Stimulated activated CD4-positive, alpha-beta T cell treated with anti-CD3 and anti-CD28 coated beads, Interleukin-2, amount 100 ng/mL, for 24 hours (primary cell): ENCODE data around the gene C3.
"Not testable (repeated sequence)": the region's sequence is repeated elsewhere in the genome, so short reads cannot be mapped to it uniquely, and the experiment has no call there.

Source experiments
- DNase-seq, 2 donors: peaks; one replicate each; pipeline ENCODE4 v3.0.0-alpha.2; 2020

C3 gene

DNA sequence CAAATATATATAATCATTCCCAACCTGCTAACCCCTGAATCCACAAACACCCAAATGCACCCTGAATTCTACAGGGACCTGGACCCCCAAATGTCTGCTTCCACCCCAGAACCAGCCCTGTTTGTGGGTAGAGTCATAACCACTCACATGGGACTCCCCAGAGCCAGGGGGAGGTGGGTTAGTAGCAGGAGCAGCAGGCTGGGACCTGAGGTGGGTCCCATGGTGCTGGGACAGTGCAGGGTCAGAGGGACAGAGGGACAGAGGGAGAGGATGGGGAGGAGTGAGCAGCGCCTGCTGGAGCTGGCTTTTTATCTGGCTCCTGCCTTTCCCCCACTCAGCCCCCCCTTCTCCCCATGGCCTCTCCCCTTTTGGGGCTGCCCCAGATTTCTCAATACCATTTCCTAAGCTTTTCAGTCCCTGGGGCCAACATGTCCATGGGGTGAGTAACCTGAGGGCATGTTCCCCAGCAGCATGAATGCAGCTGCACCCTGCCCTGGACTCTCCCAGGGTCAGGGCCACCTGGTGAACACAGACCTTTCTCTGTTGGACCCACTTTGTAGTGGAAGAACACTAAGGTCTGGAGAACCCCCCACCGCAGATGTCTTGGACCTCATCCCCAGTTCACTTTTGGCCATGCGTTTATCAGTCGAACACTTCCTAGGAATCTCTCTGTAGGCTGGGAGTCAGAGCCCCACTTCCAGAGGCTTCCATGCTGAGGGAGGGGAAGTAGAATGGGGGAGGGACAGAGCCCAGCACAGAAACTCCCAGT is at the start of gene C3:
C3 (minus strand) TSS at position 282 of the 769 bp plus-strand sequence; CDS start at position 221, 61 bp downstream.
- DNase-seq: no peak

DNA sequence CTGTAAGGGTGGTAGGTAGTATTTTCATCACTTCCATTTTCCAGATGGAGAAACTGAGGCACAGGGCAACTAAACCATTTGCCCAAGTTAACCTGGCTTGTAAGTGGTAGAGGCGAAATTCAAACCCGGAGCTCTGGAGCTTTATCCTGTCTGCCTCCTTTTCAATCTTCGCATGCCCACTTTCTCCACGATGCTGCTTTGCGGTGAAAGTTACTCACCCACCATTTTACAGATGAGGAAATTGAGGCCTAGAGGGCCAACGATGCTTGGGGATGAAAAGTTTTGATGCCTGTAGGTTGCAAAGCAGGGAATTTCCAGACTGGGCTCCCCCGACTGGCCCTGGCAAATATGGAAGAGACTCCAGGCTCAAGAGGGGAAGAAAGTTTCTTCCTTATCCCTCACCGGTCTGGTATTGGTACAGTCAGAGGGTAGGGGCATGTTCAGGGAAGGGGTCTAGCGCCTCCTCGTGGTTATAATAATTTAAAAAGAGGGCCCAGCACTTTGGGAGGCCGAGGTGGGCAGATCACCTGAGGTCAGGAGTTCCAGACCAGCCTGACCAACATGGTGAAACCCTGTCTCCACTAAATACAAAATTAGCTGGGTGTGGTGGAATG is 48.7 kb upstream of the C3 start:
- no peak for DNase-seq

DNA sequence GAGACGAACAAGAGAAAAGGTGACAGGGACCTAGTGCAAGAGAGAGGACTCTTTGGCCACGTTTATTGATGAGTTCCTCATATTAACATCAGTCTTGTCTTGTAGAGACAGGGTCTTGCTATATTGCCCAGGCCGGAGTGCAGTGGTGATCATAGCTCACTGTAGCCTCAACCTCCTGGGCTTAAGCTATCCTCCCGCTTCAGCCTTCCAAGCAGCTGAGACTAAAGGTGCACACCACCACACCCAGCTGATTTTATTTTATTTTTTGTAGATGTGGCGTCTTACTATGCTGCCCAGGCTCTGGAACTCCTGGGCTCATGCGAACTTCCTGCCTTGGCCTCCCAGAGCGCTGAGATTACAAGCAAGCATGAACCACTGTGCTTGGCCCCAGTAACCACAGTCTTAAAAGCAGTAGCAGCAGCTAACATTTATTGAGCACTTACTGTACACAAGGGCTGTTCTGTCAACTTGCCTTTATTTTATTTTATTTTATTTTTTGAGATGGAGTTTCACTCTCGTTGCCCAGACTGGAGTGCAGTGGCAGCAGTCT is 47.9 kb upstream of the C3 start:
- DNase-seq: no peak

DNA sequence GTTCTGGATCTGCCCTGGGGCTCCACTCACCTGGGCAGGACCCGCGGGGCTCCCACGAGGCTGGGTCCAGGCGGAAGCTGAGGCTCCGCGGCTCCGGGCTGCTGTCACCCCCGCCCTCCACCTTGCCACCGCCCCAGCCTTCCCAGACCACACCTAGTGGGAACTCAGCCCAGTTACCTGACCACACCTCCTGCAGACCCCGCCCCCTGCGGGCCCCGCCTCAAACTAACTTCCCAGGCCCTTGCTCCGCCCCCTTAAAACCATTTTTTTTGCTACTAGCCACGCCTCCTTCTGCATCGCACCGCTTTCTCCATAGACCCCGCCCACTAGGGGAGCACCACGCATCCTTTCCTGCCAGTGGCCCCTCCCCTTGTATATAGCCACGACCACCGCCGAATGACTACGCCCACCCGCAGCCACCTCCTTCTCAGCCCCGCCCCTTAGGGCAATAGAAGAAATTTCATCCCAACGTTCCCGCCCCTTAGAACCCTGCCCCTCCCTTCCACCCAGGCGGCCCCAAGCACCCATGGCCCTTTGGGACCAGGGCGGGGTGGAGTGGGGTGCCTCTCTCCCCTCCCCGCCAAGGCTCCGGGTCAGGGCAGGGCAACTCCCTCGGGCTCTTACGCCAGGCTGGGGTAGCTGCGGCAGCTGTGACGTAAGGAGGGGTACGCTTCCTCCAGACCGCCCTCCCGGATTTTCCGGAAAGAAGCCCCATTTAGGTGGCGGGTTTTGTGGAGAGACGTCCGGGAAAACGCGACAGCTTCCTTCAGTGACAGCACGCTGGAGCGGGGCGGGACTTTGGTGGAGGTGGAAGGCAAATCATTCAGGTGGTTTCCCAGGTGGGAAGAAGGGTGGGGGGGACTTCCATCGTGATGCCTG is 47.1 kb upstream of the C3 start, which contains the start of gene SH2D3A:
SH2D3A (minus strand) TSS at position 79 of the 879 bp plus-strand sequence. CDS start 3,687 bp downstream, outside the sequence.
- DNase-seq: peak; percentile 94 to 95

DNA sequence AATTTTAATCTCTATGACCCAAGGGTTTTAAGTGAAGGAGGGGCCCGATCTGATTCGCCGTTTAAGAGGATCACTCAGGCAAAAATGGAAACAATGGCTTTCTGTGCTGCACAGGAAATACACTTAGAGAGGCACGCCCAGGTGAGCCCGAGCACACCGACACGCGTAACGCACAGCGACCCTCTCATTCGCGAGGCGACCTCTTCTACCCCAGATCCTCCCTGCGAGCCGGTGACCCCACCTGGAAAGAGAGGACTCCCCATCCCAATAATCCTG is 46.6 kb upstream of the C3 start:
- no peak for DNase-seq

DNA sequence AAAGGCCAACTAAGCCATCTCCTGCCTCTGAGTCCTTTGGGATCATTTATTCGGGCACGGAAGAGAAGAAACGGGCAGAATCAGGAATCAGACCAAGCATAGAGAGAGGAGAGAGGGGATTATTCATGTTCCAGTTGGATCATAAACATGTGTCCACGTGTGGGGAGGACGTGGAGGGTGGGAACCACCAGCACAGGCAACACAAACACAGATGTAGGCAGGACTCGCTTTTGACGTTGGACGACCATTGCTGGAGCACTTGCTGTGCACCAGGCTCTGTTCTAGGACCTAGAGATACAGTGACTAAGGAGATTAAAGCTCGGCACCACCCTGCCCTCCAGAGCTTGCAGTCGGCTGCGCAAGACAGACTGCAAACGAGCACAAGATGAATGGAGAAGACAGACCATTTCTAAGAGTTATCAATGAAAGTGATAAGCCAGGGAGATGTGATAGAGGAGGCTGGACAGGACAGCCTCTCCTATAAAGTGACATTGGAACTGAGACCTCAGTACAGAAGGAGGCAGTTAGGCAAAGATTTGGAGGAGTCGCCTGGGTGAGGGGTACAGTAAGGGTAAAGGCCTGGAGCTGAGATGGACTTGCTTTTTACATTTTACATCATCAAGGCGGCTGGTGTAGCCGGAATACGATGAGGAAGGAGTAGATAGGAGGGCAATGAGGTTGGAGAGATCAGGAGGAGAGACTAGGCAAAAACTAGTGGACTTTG is 46.1 kb upstream of the C3 start:
- DNase-seq: no peak

DNA sequence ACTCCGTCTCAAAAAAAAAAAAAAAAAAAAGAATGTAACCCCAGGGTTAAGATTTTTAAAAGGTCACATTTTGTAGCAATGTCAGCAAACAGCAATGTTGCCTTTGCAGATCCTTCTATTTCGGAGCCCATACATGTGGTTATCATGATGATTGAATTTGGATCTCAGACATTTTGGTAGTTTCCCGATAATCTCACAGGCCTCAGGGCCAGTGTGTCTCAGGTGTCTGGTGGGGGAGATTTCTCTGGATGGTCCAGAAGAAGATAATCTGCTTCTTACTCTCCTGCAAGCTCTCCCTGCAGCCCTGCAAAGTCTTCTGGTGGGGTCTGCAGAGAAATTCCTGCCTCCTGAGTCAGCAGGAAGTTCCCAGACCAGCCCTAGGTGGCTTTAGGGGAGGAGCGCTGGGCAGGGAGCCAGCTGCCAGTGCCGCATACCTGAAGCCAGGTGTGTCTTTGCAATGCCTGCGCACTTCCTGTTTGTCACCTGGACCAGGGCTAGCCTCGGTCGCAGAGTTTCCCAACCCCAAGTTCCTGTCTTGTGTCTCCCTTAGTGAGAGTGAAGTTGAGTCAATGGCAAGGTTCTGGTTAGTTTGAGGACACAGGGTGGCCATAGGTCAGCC is 45.4 kb upstream of the C3 start:
- no peak for DNase-seq

DNA sequence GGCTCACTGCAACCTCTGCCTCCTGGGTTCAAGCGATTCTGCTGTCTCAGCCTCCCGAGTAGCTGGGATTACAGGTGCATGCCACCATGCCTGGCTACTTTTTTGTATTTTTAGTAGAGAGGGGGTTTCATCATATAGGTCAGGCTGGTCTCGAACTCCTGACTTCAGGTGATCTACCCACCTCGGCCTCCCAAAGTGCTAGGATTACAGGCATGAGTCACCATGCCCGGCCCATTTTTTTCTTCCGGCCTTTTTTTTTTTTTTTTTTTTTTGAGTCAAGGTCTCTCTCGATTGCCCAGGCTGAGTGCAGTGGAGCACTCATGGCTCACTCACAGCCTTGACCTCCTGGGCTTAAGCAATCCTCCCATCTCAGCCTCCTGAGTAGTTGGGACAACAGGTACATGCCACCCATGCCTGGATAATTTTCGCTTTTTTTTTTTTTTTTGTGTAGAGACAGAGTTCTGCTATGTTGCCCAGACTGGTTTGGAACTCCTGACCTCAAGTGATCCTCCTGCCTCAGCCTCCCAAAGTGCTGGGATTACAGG is 41.9 kb upstream of the C3 start:
- not testable (repeated sequence) for DNase-seq

DNA sequence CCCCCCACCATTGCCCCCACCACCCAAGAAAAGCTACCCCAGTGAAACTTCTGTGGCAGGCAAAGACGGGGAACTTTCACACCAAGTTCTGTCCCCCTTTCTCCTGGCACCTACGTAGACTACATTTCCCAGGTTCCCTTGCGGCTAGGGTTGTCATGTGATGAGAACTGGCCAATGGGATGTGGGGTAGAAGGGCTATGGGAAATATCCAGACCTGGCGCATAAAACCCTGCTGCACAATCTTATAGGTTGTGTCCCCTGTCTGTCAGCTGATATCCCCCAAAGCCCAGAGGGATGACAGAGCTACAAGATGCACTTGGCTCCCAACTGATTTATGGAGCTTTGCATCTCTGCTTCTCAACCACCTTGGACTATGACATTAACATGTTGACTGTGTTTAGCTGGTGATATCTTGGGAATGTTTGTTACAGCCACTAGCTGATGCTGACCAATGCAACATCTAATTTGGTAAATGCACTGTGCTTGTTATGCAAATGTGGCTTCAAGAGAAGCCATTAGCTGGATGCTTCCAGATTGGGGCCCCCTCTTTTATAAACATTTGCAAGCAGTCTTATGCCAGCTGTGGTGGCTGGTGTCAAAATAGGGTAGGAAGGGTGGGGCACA is 40.7 kb upstream of the C3 start:
- DNase-seq: no peak

DNA sequence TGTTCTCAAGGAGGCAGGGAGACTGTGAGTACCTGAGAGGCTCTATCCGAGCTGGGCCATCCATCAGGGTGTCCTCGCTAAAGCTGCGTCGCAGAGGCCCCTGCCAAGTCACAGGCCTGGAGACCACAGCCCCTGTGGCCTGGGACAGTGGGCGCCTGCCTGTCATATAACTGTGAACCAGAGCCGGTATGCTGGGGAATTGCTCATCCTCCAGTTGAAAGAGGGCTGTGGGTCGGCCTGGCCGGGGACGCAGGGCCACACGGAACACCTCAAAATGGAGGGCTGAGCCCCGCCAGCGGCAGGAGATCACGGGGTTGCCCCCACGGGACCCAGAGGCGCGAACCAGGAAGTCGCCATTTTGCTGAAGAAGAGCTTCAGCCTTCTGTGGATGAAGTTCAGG is 40.2 kb upstream of the C3 start:
- no peak for DNase-seq

DNA sequence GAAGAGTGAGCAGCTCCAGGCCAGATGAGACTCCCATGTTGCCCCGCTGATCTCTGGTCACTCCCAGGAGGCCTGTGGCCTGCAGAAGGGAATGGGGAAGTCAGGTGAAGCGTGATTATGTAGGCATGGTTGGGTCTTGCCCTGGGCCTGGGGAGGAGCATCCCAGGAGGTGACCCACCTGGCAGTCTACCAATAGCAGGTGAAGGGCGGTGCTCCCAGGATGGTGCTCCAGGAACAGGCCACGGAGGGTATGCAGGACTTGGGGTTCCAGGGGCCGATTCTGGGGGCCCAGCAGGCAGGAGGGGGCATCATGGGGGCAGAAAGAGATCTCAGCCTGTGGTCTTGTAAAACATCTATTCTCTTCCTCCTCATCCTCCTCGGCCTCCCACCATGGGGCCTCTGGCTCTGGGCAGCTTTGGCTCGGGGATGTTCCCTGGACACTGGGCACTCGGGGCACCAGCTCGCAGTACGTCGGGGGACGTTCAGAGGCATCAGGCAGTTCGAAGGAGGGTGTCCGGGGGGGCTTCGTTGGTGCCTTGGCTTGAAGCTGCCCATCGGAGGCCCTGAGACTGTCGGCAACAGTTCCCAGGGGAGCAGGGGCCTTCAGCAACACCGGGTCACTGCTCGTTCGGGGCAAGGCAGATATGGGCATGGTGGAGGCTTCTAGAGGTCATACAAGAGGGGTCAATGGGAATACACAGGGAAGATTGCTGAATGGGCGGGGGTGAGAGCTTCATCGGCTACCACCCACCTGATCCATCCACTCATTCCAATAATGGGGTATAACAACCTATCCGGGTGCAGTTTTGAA is 34.4 kb upstream of the C3 start:
- no peak for DNase-seq

DNA sequence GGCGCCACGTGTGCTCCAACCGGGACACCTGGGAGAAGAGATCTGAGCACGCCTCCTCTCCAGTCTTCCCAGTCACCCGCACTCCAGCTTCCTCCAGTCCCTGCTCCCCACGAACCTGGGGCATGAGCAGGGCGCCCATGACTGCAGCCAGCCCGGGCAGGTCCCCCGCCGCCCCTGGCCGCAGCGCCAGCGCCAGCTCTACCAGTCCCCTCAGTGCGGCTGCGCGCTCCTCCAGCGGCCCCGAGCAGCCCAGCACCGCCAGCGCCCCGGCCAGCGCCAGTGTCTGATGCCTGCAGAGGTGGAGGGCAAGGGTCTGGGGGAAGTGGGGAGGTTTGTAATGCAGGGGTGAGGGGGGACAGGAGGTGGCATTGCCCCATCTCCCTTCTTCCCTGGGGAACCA is 33.7 kb upstream of the C3 start:
- no peak for DNase-seq

DNA sequence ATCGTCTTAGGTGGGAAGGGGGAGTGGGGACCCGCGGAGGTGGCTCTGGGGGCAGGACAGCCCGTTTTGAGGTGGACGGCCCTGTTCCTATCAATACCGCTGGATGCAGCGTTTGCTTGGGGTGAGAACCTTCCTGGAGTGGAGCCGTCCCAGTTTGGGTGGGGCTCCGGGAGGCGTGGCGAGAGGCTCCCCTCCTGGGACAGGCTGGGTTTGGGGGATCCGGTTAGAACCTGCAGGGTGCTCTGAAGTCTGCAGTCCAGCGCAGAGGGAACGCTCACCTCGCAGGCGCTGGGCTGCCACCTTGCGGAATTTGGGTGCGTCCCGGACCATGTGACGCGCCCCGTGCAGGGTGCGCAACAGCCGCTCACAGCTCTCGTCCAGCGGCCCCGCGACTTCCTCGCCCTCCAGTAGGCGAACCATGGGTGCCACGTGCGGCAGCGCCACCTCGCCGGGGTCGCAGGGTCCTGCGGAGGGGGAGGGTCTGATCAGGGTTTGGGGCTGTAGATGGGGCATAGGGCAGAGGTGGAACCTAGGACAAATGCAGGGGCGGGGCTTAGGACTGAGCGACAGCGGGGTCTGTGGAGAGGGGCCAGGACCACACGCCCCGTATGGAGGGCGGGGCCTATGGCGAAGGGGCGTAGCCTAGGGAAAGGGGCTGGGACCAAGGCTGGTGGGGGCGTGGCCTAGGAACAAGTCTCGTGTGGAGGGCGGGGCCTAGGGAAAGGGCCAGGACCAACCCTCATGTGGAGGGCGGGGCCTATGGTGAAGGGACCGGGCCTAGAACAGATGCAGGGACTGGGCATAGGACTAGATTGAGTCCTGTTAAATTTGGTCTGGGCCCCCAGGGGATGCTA is 33.0 kb upstream of the C3 start:
- peak; percentile 86 to 91 for DNase-seq

DNA sequence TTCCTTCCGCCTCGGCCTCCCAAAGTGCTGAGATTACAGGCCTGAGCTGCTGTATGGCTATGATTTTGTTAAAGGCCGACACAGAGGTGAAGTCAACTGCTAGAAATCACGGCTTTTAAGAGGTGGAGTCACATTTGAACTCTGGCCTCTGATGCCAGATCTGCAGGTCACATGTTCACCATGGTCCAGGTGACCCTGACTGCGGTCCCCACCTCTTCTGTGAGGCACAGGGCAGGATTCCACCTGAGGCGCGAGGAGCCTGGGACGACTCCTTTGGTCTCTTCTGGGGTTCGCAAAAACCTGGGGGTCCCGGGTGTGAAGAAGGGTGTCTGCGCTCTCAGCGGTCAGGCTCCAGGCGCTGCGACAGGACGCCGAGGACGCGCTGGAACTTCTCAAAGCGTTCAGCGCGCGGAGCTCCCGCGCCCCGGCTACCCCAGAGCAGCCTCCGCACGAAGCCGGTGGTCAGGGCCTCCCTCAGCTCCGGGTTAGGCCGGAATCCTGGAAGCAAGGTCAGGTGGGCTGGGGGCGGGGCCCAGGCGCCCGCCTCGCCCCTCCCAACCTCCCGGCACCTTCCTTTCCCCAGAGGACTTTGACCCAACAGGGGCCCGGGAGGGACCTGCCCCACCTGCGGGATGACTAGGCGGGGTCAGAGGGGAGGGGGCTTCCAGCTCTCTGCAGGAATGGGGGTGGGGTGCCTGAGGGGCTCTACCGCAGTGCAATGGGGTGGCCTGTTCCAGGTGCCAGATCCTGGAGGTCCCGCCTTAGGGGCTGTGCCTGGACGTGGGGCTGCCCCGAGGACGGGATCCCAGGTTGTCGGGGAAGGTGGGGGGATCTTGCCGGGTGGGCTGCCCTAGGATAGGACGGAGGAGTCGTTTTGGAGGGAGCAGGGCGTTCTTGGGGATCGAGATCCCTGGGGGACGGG is 32.1 kb upstream of the C3 start:
- DNase-seq: no peak

DNA sequence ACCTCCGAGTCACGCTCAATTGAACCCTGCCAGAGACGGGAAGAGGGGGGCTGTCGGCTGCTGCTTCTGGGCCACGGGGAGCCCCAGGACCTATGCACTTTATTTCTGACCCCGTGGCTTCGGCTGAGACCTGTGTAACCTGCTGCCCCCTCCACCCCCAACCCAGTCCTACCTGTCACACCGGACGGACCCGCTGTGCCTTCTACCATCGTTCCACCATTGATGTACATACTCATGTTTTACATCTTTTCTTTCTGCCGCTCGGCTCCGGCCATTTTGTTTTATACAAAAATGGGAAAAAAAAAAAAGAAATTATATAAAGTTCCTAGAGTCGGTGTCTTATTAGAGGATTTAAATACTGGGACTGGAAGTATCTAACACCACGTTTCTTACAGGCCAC is 30.7 kb upstream of the C3 start:
- no peak for DNase-seq

DNA sequence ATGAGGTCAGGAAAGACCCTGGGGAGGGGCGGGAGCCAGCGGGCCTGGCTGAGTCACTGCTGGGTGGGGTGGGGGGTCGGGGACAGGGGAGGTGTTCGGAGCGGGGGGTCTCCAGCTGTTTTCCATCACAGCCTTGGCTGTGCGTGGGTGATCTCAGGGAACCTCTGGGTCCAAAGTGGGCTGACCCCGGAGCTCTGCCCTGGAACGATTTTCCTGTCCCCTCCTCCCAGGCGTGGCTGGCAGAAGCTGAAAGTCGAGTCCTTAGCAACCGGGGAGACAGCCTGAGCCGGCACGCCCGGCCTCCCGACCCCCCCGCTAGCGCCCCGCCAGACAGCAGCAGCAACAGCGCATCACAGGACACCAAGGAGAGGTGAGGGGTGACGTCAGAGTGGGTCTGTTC is 29.6 kb upstream of the C3 start:
- DNase-seq: no peak

DNA sequence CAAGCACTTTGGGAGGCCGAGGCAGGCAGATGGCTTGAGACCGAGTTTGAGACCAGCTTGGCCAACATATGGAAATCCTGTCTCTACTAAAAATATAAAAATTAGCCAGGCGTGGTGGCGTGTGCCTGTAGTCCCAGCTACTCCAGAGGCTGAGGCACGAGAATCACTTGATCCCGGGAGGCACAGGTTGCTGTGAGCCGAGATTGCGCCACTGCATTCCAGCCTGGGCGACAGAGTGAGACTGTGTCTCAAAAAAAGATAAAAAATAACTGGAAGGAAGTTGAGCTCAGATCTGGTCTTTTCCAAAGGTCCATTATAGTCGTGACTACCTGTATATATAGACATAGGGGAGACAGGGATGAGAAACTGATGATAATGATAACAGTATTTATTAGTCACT is 28.1 kb upstream of the C3 start:
- DNase-seq: not testable (repeated sequence)

DNA sequence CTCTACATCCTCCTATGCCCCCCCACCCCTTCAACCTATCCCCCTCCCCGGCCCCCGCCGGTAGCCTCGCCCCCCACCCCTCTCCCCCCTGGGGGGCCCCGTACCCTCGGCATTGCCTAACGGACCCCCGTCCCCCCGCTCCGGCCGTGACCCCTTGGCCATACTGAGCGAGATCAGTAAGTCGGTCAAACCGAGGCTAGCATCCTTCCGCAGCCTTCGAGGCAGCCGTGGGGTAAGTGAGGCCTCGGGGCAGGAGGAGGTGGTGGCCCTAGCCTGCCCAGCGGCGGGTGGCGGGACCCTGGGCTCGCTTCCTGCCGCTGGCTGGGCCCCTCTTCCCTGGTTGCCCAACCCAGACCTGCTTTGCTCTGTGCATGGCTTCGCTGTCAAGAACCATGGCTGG is 25.5 kb upstream of the C3 start:
- DNase-seq: no peak
